NOMO-1 treated with dmso at 0.1 percent for 144 hours (cell line): Measurements from ENCODE around the gene KIF5B.
A peak's percentile ranks its signal among the peaks of the same experiment; 100 is the strongest.
"Not testable (repeated sequence)": the region's sequence is repeated elsewhere in the genome, so short reads cannot be mapped to it uniquely, and the experiment has no call there.

ENCODE experiments used
- DNase-seq: peaks from one replicate; lab custom pipeline; 2025; ENCODE audit not compliant: unreplicated experiment; lab: John Stamatoyannopoulos, UW

The KIF5B gene

DNA sequence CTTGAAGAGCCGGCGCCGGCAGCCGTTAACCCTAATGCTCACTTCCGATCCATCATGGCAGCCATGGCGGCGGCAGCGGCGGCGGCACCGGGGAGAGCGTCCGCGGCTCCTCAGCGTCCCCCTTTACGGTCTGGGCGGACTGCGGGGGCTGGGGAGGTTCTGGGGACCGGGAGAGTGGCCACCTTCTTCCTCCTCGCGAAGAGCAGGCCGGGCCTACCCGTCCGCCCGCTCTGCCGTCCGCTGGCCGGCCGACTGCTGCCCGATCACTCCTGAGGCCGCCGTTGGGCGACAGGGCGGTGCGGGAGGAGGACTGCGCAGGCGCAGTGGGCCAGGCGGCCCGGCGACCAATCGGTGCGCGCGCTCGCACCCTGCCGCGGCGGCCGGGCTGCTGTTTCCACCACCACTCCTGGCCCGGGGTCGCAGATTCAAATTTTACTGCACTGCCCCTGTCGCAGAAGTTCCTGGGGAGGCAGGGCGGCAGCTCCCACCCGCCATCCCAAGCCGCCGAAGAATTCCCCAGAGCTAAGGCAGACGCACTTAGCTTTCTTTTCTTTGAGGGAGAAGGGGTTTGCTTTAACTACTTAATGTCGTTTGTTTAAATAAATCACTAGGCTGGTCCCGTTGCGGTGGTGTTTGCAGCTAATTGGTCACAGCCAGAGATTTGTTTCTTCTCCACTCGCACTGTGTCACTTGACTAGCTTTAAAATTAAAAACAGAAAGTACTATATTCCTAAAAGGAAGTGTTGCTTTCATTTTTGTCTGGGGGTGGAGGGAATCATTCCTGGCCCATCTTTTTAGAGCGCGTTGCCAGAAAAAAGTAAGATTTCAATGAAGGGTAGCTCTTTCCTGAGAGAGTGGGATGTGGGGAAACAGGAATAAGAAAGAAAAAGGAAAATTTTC lies at the start of gene KIF5B:
Gene KIF5B, minus strand, starts transcription at position 290 of the 900 bp plus-strand sequence. CDS start 452 bp downstream, outside the sequence.
- DNase-seq, result peak; percentile 77

DNA sequence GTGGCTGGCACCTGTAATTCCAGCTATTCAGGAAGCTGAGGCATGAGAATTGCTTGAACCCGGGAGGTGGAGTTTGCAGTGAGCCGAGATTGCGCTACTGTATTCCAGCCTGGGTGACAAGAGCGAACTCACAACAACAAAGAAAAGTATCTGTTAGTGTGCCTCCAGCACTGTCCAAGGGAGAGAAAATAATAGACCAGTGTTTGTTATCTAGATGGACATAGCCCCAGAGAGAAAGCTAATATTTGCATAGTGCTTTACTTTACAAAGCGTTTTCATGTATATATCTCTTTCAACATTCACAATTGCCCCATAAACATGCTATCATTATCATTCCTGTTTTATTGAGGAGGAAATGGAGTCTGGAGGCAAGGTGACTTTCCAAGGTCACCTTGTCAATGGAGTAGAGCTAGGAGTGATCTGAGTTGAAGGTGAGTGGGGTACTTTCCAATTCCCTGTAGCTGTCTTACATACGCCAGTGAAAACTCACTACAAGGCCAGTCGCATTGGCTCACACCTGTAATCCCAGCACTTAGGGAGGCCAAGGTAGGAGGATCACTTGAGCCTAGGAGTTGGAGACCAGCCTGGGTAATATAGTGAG lies 49.7 kb upstream of the KIF5B start:
- DNase-seq, result no peak

DNA sequence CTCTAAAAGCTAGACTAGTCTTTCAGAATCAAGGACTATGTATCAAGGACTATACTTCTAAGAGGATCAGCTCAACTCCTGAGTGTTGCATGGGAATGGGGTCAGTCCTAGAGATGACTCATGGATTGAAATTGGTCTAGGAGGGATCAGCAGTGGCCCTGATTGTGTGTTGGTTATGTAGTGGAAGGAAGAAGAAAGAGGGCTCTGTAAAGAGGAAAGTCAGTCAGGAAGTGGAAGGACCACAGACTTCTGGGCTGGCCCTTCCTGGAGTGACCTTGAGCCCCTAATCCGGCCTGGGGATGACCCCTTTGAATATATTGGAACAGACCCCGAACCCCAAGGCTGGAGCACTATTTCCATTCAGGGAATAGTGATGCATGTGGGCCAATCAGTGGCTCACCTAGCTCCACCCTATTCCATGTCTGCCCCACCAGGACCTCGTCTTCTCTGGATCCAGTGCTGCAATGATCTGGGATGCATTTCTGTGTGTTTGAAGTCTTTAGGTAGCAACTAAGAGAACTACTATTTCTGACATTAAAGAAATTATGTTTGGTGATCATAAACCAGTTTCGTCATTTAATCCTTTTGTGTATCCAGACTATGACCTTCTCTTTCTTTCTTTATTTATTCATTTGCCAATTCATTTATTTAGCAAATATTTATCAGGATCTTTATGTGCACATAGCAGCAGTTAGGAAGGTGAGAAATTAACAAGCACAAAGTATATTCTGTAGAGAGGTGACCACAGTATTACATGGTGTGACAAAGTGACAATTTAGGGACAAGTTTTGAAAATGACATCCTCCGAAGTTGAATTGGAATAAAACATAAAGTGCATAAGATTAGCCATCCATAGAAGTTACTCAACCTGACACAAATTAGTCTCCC lies 48.6 kb upstream of the KIF5B start:
- DNase-seq, result no peak

DNA sequence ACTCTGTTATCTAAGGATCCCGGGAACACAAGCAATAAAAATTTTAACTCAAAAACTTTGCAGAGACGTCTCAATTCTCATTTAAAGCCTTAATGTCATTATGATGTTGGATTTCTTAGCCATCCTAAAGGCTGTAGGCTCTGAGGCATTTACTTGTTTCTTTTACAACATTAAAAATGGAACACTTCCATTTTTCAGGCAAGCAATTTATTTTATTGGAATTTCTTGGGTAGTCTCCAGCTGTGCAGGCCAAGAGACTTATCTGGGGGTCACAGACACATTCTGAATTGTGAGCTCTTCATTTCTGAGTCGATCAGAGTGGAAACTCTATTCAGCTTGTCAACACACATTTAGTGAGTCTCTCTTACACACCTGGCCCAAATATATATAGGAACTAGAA lies 48.0 kb upstream of the KIF5B start:
- no peak for DNase-seq

DNA sequence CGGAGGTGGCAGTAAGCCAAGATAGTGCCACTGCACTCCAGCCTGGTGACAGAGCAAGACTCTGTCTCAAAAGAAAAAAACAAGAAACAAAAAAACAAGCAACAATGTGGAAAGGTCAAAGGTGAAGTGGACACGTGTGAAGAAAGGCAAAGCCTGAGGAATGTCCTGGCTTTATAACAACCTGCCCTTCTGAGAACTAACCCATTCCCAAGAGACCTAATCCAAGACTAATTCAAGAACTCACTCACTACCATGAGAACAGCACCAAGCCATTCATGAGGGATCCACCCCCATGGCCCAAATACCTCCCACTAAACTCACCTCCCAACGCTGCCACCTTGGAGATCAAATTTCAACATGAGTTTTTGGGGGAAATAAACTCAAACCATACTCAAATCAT lies 47.5 kb upstream of the KIF5B start:
- no peak for DNase-seq

DNA sequence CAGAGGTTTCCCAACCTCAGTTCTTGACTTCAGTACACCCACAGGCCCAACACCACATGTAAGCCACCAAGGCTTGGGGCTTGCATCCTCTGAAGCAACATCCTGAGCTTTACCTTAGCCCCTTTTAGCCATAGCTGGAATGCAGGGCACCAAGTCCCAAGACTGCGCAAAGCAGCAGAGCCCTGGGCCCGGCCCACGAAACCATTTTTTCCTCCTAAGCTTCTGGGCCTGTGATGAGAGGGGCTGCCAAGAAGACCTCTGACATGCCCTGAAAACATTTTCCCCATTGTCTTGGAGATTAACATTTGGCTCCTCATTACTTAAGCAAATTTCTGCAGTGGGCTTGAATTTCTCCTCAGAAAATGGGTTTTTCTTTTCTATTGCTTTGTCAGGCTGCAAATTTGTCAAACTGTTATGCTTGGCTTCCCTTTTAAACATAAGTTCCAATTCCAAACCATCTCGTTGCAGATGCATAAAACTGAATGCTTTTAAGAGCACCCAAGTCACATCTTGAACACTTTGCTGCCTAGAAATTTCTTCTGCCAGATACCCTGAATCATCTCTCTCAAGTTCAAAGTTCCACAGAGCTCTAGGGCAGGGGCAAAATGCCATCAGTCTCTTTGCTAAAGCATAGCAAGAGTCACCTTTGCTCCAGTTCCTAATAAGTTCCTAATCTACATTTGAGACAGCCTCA lies 42.5 kb upstream of the KIF5B start:
- not testable (repeated sequence) for DNase-seq

DNA sequence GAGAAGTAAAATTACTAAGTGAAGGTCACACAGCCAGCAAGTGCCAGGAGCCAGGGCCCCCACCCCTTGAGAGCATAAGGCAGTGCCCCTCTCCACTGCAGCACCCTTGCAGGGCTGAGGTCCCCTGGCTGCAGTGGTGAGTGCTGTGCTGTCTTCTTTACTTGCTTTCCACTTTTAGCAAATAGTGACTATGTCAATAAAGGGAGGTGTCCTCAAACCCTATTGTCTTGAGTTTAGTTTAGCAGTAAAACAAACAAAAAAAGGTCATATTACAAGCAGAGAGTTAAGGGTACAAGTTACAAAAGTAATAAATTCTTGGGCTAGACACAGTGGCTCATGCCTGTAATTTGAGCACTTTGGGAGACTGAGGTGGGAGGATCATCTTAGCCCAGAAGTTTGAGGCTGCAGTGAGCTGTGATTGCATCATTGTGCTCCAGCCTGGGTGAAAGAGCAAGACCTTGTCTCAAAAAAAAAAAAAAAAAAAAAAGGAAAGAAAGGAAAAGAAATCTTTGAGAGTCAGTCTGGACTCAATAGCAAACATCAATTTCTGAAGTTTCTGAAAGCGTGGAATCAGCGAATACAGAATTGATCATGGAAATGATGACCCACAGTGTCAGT lies 39.0 kb upstream of the KIF5B start:
- no peak for DNase-seq

DNA sequence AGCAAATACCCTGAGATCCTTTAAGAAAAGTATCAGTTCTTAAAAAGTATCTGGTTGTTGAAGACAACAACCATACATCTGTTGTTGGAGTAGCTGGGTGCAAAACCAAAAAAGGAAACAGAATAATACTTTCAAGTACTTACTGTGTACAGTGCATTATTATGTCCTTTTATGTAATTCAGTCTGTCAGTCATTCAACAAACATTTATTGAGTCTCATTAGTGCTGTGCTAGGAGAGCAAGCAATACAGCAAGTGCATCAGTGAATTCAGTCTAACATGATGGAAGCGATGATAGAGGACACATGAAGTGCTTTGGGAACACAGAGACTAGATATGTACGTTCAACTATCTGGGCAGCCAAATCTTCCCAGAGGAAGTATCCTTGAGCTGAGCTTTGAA lies 37.4 kb upstream of the KIF5B start:
- DNase-seq, result no peak

DNA sequence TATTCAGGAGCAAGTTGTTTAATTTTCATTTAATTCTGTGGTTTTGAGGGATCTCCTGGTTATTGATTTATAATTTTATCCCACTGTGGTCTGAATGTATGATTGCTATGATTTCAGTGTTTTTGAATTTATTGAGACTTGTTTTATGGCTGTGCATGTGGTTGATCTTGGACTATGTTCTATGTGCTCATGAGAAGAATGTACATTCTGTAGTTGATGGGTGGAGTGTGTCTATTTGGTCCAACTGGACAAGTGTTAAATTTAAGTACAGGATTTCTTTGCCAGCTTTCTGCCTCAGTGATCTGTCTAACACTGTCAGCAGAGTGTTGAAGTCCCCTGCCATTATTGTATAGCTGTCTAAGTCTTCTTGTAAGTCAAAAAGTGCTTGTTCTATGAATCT lies 34.8 kb upstream of the KIF5B start:
- DNase-seq, result no peak

DNA sequence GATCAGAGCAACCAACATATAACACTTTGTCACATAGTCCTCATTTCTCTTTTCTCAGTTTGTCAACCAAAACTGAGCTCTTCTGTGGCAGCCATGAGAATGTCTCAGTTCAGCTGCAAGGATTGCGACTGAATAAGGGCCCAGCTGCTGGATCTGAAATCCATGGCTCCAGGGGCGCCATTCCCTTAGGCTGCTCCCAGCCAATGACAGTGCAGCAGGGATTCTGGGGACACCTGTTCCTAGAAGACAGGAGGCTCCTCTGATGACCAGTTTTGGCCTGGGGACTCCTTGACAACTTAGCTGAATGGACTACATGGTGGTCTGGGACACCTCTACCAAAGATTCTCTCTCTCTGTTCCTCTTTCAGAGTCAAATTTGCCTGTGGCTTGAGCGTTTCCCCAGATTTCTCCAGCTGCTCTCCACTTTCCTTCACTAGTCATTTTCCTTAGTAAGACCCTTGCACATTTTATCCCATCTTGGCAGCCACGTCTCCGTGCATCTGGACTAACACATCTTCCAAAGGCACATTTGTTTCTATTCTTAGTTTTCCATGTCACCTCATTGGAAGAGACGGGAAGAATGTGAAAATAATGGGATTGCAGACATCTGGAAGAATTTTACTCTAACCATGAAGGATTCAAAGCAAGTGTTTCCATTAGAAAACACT lies 28.1 kb upstream of the KIF5B start:
- no peak for DNase-seq

DNA sequence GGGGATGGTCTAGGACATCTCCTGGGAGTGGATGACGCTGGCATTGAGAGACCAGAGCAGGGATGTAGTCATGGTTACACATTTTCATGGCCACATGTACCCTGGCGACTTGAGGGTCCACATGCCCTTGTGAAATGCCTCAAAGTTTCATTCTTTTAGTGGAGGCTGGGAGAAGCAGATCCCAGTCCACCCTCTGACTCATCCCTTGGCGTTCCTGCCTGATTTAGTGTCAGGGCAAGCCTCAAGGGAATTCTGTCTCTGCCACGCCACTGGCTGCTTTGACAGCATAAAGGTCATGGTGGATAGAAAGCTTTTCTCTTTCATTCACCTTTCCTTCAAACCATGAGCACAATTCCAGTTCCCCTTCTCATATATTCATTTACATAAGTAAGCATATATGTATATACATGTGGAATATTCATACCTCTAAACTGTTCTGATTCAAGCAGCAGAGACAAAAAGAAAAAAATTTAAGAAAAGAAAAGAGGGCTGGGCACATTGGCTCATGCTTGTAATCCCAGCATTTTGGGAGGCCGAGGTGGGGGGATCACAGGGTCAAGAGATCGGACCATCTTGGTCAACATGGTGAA lies 21.8 kb upstream of the KIF5B start:
- no peak for DNase-seq

DNA sequence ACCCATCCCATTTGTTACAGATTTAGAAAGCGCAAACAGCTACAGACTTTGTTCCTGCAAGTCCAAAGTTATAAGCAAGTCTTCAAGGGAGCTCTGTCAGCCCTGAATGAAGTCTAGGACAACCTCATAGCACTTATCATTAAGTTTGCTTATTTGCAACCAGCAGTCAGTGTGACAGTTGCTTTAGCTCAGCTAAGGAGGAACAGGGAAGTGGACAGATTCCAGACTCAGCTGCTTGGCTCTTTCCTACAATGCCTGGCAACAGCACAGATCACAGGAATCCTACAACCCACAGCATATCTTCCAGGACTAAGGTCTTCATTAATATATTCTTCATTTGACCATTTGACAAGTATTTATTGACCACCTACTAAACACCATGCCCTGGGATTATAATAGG lies 17.4 kb upstream of the KIF5B start:
- DNase-seq, result no peak

DNA sequence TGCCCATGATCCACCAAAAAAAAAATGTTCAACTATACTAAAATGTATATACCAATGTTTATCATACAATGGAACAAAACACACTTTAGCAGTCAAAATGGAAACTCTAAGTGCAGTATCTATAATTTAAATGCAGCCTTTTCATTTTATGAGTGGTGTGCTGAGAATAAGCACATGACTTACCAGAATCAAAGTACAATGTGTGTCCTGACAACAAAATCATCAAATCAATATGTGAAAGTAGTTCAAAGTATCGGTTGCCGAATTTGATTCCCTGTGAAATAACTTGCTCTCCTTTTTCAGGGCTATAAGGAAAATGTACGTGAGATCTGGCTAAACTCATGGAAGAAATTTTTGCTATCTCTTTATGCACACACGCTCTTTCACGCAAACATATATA lies 16.9 kb upstream of the KIF5B start:
- no peak for DNase-seq

DNA sequence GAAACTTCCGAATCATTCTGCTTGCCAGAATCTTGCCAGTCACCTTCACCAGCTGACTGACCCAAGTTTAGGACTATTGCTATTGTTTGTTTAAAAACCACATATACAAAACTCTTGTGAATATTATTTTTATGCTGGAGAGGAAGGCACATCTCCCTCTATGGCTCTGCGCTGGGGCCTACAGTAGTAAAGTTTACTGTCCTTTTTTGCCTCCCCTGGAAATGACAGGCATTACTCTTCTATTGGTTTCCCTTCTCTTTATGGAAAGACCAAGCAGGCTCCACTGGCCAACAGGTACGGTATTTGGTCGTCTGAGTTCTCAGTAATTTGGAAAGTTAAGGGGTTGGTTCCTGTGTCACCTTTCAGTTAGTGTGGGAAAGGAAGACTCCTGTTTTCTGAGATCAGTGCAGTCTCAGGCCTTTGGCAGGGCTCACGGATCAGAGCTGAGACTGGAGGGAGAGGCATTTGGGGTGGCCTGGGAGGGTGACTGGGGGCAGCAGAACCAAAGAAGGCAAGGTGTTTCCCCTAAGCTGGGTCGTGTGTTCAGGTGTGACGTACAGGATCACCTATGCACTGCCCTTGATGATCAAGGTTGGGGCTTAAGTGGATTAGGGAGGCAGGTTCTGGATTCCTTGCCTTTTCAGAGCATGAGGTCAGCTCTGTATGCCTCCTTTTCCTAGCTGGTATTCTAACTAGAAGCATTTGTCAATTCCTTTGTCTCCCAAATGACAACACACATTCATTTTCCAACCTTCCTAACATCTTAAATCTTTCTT lies 16.0 kb upstream of the KIF5B start:
- no peak for DNase-seq

DNA sequence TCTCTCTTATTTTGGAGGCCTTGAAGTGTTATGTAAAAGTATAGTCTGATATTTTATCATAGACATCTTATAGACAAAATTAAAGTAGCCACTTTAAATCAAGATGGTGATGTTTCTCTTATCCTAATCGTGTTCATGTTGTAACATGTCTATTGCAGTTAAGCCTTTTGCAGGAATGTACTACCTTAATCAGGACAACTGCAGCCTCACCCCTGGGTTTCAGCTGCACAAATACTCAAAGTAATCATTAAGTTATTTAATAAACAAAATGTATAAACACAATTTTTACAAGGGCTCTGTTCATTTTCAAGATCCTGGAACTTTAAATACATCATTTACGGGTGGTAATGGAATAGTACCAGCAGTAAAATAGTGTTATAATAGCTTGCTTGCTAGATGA lies 14.4 kb upstream of the KIF5B start:
- no peak for DNase-seq

DNA sequence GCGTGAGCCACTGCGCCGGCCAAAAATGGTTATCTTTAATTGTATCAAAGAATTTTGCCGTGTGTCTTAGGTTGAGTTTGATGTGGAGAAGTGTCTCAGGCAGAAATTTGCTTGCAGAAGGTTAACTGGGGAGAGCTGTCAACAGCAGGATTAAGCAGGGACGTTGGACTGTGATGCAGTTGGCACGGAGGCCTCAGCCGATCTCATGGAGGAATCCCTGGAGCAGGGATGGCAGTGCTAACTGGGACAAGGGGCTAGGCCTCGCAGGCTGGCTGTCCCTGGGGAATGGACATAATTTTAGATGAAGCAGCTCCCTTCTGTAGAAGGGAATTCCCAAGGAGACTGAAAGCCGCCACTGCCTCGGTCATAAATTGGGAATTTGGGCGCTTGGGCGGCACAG lies 12.3 kb upstream of the KIF5B start:
- no peak for DNase-seq

DNA sequence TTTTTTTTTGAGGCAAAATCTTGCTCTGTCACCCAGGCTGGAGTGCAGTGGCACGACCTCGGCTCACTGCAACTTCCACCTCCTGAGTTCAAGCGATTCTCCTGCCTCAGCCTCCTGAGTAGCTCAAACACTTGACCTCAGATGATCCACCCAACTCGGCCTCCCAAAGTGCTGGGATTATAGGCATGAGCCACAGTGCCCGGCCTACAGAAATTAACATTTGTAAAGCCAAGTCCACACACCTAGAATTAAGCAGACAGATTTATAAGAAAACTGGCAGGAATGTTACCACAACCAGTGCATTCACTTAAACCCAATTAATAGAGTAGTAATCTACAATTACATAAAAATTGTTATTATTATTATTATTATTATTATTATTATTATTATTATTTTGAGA lies 11.7 kb upstream of the KIF5B start:
- DNase-seq, result not testable (repeated sequence)

DNA sequence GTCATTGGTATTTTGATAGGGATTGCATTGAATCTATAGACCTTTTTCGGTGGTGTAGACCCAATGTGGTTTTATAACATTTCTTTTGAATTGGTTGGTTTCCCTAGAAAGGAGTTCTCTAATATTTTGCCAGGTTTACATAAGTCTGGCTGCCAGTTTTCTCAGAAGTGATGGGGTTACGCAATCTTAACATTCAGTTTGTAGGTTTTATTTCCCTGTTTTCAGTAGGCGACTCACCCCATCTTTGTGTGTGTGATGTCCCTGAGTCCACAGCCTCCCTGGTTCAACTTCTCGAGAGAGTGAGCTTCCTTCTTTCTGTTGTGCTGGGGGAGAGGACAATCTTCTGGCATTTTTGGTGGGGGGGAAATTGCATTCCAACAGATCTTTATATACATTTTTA lies 9.6 kb upstream of the KIF5B start:
- DNase-seq, result peak; percentile 66

DNA sequence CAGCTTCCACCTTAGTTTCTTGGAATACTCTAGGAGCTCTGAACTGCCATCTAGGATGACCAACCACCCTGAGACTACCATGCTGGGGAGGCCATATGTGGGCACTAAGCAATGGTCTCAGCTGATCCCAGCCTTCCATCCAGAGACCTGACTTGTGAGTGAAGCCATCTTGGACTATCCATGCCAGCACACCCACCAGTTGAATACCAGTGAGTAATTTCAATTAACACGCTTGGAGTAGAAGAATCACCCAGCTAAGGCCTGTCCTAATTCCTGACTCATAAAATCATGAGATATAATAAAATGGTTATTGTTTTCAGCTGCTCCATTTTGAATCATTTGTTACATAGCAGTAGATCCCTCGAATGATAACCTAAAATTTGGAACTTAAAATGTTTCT lies 5.2 kb upstream of the KIF5B start:
- no peak for DNase-seq
